B cell (primary cell): Measurements from ENCODE around the gene CCDC120. TPM values are rescaled to one million over a fixed set of nuclear protein-coding genes. Genes with fewer than 3 reads are reported as not detected.

ENCODE experiments used
- ATAC-seq: fragments of 200-7000 bp; cut with Tn5 transposase; one replicate; pipeline ENCODE4 v1.10.0; 2021; ENCODE audit warnings: low read depth, mild to moderate bottlenecking, moderate number of reproducible peaks, moderate library complexity
- CTCF ChIA-PET: fragments of 350-600 bp; sonication (Branson Sonifier 250); formaldehyde crosslinking; loops from one replicate; lab custom pipeline; 2021; ENCODE audit warnings: antibody characterized with exemption, inconsistent platforms; lab: Charles Lee
- POLR2A ChIA-PET: fragments of 350-600 bp; sonication (Branson Sonifier 250); formaldehyde crosslinking; loops from one replicate; lab custom pipeline; 2021; ENCODE audit warnings: antibody characterized with exemption; lab: Charles Lee
- DNase-seq: peaks from one replicate; pipeline ENCODE4 v3.0.0; 2013
- H2AFZ ChIP-seq: 2 replicates; pipeline ENCODE4 v1.6.1; 2012; ENCODE audit warnings: mild to moderate bottlenecking, low read depth, low read length; ENCODE audit not compliant: insufficient read depth, poor library complexity, severe bottlenecking
- H3K27ac ChIP-seq, 2 donors: 1 replicate in 1 of 2; 2 replicates in 1 of 2; pipeline ENCODE4 v1.5.1; 2012 to 2013; ENCODE audit warnings: low read length in 2 of 2, mild to moderate bottlenecking in 2 of 2, moderate library complexity in 1 of 2
- H3K27me3 ChIP-seq, 4 experiments: fragments of 200-600 bp in 1 of 4; sonication (generic) in 1 of 4; replicated peaks in 1 of 4; 1 replicate in 2 of 4; 2 replicates in 2 of 4; pipeline versions ENCODE4 v1.6.1 to v1.7.0; 2013 to 2016; ENCODE audit warnings: low read length in 3 of 4, mild to moderate bottlenecking in 2 of 4, mixed read lengths in 1 of 4, moderate library complexity in 1 of 4; ENCODE audit not compliant: insufficient read depth in 4 of 4, control insufficient read depth in 3 of 4; ENCODE audit errors: control extremely low read depth in 1 of 4
- H3K36me3 ChIP-seq, 2 experiments: replicated peaks in 1 of 2; 1 replicate in 1 of 2; 2 replicates in 1 of 2; pipeline versions ENCODE4 v1.6.1 to v1.7.1; 2013; ENCODE audit warnings: low read length in 1 of 2; ENCODE audit not compliant: insufficient read depth in 2 of 2, control insufficient read depth in 1 of 2; ENCODE audit errors: control extremely low read depth in 1 of 2, extremely low read depth in 1 of 2
- H3K4me1 ChIP-seq, 2 donors: fragments of 200-600 bp in 1 of 2; sonication (generic) in 1 of 2; 1 replicate in 1 of 2; 2 replicates in 1 of 2; pipeline versions ENCODE4 v1.5.1 to v1.6.1; 2013 to 2017; ENCODE audit warnings: low read length in 2 of 2; ENCODE audit not compliant: control insufficient read depth in 2 of 2, insufficient read depth in 2 of 2
- H3K4me2 ChIP-seq: replicated peaks from 2 replicates; pipeline ENCODE3; 2012; ENCODE audit warnings: mild to moderate bottlenecking, low read depth, low read length; ENCODE audit not compliant: poor library complexity, severe bottlenecking
- H3K4me3 ChIP-seq, 5 experiments: fragments of 200-600 bp in 1 of 5; sonication (generic) in 1 of 5; 1 replicate in 3 of 5; 2 replicates in 2 of 5; pipeline versions ENCODE4 v1.5.1 to v1.7.0; 2011 to 2016; ENCODE audit warnings: low read length in 4 of 5, mild to moderate bottlenecking in 4 of 5, low read depth in 2 of 5, control low read depth in 1 of 5, moderate library complexity in 1 of 5; ENCODE audit not compliant: insufficient read depth in 1 of 5; ENCODE audit errors: control extremely low read depth in 1 of 5, extremely low read depth in 1 of 5
- H3K79me2 ChIP-seq: fragments of 200-600 bp; sonication (generic); one replicate; pipeline ENCODE4 v1.6.0; 2016; ENCODE audit warnings: low read length; ENCODE audit not compliant: control insufficient read depth, insufficient read depth
- H3K9ac ChIP-seq: fragments of 200-600 bp; sonication (generic); 2 replicates; pipeline ENCODE4 v1.6.1; 2017; ENCODE audit warnings: mild to moderate bottlenecking, low read length, moderate library complexity
- H3K9me3 ChIP-seq, 3 donors: one replicate each; pipeline versions ENCODE4 v1.6.1 to v1.7.1; 2013; ENCODE audit warnings: low read length in 2 of 3; ENCODE audit not compliant: control insufficient read depth in 2 of 3, insufficient read depth in 1 of 3; ENCODE audit errors: control extremely low read depth in 1 of 3
- H4K20me1 ChIP-seq: 2 replicates; pipeline ENCODE4 v1.6.0; 2012; ENCODE audit warnings: mild to moderate bottlenecking, low read length; ENCODE audit not compliant: insufficient read depth, control insufficient read depth, poor library complexity, severe bottlenecking
- H3K27ac Mint-ChIP-seq: one replicate; pipeline ENCODE4 v1.8.0; 2021; ENCODE audit warnings: mixed read lengths
- H3K27me3 Mint-ChIP-seq: one replicate; pipeline ENCODE4 v1.8.0; 2021; ENCODE audit warnings: mixed read lengths
- H3K4me1 Mint-ChIP-seq: one replicate; pipeline ENCODE4 v1.8.0; 2021; ENCODE audit warnings: mixed read lengths
- H3K4me3 Mint-ChIP-seq: one replicate; pipeline ENCODE4 v1.8.0; 2021; ENCODE audit warnings: mixed read lengths
- H3K9me3 Mint-ChIP-seq: one replicate; pipeline ENCODE4 v1.8.0; 2022; ENCODE audit warnings: mixed read lengths; ENCODE audit not compliant: insufficient read depth
- CTCF ChIP-seq: fragments of 200-600 bp; IDR thresholded peaks from one replicate; pipeline ENCODE4 v1.8.0; 2022; ENCODE audit warnings: antibody characterized with exemption, mild to moderate bottlenecking
- EZH2 ChIP-seq: IDR thresholded peaks from 2 replicates; pipeline ENCODE4 v1.6.1; 2012; ENCODE audit warnings: borderline replicate concordance, low read depth, mild to moderate bottlenecking, moderate library complexity, low read length; ENCODE audit not compliant: insufficient read depth, poor library complexity, severe bottlenecking
- WGBS: methylation state at CpG from one replicate; pipeline ENCODE4 v1.1.5; 2013; ENCODE audit warnings: missing lambda C conversion rate; ENCODE audit not compliant: insufficient coverage; 5-methylcytosine and 5-hydroxymethylcytosine counted together
- intact Hi-C: fragments of 100-400 bp; cut with micrococcal nuclease; formaldehyde crosslinking; loops from one replicate; pipeline ENCODE4 v1.10.0; 2022
- polyA minus RNA-seq: library from RNA; depleted of rRNA, polyadenylated mRNA; stranded (reverse); fragments of >200 nt; gene quantifications from 2 replicates; pipeline ENCODE4 v1.2.3, GENCODE V29; 2012
- polyA plus RNA-seq: library from polyadenylated mRNA; depleted of rRNA; stranded (reverse); fragments of >200 nt; gene quantifications from 2 replicates; pipeline ENCODE4 v1.2.3, GENCODE V29; 2012
- total RNA-seq, 2 donors: library from RNA; stranded (reverse); fragments of 120-200 nt in 1 of 2; gene quantifications; 1 replicate in 1 of 2; 2 replicates in 1 of 2; pipeline versions ENCODE4 v1.2.3 to v1.2.4, GENCODE V29; 2013 to 2022

CCDC120 gene
- total RNA-seq (12.5 and 16.2 TPM in 2 replicates), polyA plus RNA-seq (5.7 and 7.6 TPM in 2 replicates), polyA minus RNA-seq (5.0 and 5.7 TPM in 2 replicates)
- 0.82 TPM for total RNA-seq (2013)

- no peaks in the 10 kb centered on the region for H3K27me3 ChIP-seq
- no peaks in the 10 kb centered on the region for H3K27me3 Mint-ChIP-seq
- peaks cover 17% of the 10 kb centered on the region for H3K4me1 Mint-ChIP-seq
- no peak within 1 kb of the TSS for H3K4me3 Mint-ChIP-seq
- H3K9me3 Mint-ChIP-seq: no peaks in the 10 kb centered on the region
- peaks cover 8 to 10% of the 10 kb centered on the region in 2 donors for H3K4me1 ChIP-seq
- H3K9ac ChIP-seq: no peak within 1 kb of the TSS
- WGBS: 94% methylated on average over 4 of the region's 5 CpGs
- no peak within 1 kb of the TSS for H3K4me3 ChIP-seq
- intact Hi-C loops: no loop called here
- no peaks in the 10 kb centered on the region for H4K20me1 ChIP-seq
- H3K79me2 ChIP-seq: peaks cover 4% of the 10 kb centered on the region
- POLR2A ChIA-PET: no interaction called here
- CTCF ChIA-PET: no interaction called here
- no peak within 1 kb of the TSS for H3K27ac Mint-ChIP-seq
- H3K9me3 ChIP-seq: no peaks in the 10 kb centered on the region
- no peak within 1 kb of the TSS for H3K4me2 ChIP-seq
- no peak within 1 kb of the TSS for H3K27ac ChIP-seq
- no peak within 1 kb of the TSS for H2AFZ ChIP-seq
- no peak for TF ChIP-seq CTCF
- DNase-seq (no peak), ATAC-seq (no peak)
- no peaks in the 10 kb centered on the region for H3K36me3 ChIP-seq
Observed at GRCh38 chrX:49058794-49059193, at the start of gene CCDC120. CCDC120 (plus strand) TSS chrX:49058999; CDS start chrX:49062042, 3,043 bp downstream.

GRCh38 chrX:49019050-49019449 lies 39.7 kb upstream of the CCDC120 start:
- Histone ChIP-seq H3K79me2 (no peaks in the 10 kb centered on the region), H3K4me3 (no peak overlapping the region), H3K4me2 (no peak overlapping the region), H3K27ac (no peak overlapping the region), H3K36me3 (no peaks in the 10 kb centered on the region), H3K4me1 (no peaks in the 10 kb centered on the region), H3K27me3 (no peaks in the 10 kb centered on the region), H4K20me1 (no peaks in the 10 kb centered on the region), H3K9ac (no peak overlapping the region), H3K9me3 (no peaks in the 10 kb centered on the region), H2AFZ (no peak overlapping the region)
- Mint-ChIP-seq H3K27ac (no peak overlapping the region), H3K27me3 (no peaks in the 10 kb centered on the region), H3K9me3 (no peaks in the 10 kb centered on the region), H3K4me3 (no peak overlapping the region), H3K4me1 (no peaks in the 10 kb centered on the region)
- intact Hi-C loops: no loop called here
- POLR2A ChIA-PET: no interaction called here
- no peak for TF ChIP-seq EZH2
- no peak for TF ChIP-seq CTCF
- ATAC-seq: no peak
- WGBS: no CpG with 5 or more reads among the region's 2 CpGs
- CTCF ChIA-PET: interaction anchor here (0.6 kb wide), 1 partner anchor 72 kb away, joined by 3 read pairs; no protein-coding TSS in a partner anchor
- no peak for DNase-seq
